ENCODE measurements around the gene SLC39A3. TPM values are rescaled to one million over a fixed set of nuclear protein-coding genes. Genes with fewer than 3 reads are reported as not detected.

Gene SLC39A3
- total RNA-seq, 1 donor from 2014 or later, result 34.3 TPM

DNA sequence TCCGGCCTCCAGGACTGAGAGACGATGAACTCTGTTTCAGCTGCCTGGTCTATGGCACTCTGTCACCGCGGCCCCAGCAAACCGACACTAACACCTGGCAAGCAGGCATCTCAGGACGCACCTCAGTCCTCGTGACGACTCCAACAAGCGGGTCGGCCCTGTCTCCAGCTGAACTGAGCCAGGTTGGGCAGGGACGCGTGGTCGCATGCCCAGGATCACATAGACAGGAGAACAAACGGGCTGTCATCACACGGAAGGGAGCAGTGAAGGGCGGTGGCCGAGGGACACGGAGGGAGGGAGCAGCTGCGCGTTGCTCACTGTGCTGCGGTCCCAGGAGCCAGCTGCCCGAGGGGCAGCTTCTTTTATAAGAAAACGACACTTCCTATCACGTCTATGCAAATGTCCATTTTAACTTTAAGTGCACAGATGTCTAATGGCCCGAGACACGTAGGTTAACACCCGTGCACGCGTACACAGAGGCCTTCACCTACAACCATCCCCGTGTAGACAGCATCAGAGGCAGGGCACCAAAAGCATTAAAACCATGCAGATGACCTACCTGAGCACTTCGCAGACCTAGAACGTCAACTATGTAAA is 34.4 kb upstream of the SLC39A3 start:
- Mint-ChIP-seq H3K9me3 (no peaks in the 10 kb centered on the region), H3K4me3 (peak overlapping the region; percentile 26), H3K36me3 (ENCODE audit: low read depth) (peaks cover 13% of the 10 kb centered on the region), H3K4me1 (peaks cover 42% of the 10 kb centered on the region), H3K27me3 (no peaks in the 10 kb centered on the region), H3K27ac (peak overlapping the region; percentile 52)
- intact Hi-C loops (cut with micrococcal nuclease), result no loop called here
- ChIA-PET POLR2A (no interaction called here), CTCF (no interaction called here)
- DNase-seq (no peak), ATAC-seq (ENCODE audit: low read depth) (peak; percentile 47)
- TF ChIP-seq, protein P1, sequence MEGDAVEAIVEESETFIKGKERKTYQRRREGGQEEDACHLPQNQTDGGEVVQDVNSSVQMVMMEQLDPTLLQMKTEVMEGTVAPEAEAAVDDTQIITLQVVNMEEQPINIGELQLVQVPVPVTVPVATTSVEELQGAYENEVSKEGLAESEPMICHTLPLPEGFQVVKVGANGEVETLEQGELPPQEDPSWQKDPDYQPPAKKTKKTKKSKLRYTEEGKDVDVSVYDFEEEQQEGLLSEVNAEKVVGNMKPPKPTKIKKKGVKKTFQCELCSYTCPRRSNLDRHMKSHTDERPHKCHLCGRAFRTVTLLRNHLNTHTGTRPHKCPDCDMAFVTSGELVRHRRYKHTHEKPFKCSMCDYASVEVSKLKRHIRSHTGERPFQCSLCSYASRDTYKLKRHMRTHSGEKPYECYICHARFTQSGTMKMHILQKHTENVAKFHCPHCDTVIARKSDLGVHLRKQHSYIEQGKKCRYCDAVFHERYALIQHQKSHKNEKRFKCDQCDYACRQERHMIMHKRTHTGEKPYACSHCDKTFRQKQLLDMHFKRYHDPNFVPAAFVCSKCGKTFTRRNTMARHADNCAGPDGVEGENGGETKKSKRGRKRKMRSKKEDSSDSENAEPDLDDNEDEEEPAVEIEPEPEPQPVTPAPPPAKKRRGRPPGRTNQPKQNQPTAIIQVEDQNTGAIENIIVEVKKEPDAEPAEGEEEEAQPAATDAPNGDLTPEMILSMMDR (IDR thresholded peaks at IDR 0.05), result no peak

DNA sequence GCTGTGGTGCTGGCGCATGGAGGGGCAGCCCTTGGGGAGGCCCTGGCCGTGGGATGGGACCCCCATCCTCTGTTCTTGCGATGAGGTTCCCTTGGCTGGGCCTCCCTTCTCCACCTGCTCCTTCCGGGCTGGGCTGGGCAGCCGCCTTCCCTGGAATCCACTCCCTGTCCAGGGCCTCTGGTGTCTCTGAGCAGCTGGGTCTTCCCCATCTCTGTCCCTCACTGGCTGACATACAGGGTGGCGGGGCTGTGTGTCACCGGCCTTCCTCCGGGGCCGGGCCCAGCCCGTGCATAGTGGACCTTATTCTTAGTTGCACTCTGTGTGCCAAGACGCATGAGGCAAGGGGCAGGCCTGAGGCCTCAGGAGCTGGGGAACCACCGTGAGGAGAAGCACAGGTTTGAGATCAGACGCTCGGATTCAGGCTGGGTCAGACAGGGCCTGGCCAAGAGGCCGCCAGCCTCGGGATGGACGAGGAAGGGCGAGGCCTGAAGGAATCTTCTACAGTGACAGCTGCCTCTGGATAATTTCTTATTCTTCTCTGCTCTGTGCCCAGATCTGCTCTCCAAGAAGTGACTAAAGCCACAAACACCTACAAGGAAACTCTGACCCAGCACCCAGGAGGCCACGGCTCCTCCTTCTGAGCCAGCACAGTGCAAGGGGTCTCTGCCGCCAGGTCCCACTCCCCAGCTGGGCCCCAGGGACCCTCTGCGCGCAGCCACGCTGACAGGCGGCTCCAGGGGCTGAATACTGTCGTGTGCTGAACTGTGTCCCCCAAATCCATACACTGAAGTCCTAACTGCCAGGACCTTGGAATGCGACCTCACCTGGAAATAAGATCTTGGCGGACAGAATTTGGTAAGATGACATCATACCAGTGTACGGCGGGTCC is 32.2 kb upstream of the SLC39A3 start:
- POLR2A ChIA-PET, result no interaction called here
- TF ChIP-seq, protein P1 (IDR thresholded peaks at IDR 0.05), result no peak
- ATAC-seq (ENCODE audit: low read depth) (no peak), DNase-seq (no peak)
- H3K36me3 Mint-ChIP-seq (ENCODE audit: low read depth), result peaks cover 9% of the 10 kb centered on the region
- H3K4me1 Mint-ChIP-seq, result peaks cover 34% of the 10 kb centered on the region
- H3K9me3 Mint-ChIP-seq, result no peaks in the 10 kb centered on the region
- H3K27me3 Mint-ChIP-seq, result no peaks in the 10 kb centered on the region
- intact Hi-C loops (cut with micrococcal nuclease), result no loop called here
- H3K27ac Mint-ChIP-seq, result no peak overlapping the region
- CTCF ChIA-PET, result no interaction called here
- no peak overlapping the region for H3K4me3 Mint-ChIP-seq

GRCh38 chr19:2770055-2771013 is 30.5 kb upstream of the SLC39A3 start:
- intact Hi-C loops (cut with micrococcal nuclease), result no loop called here
- DNase-seq, result no peak
- Mint-ChIP-seq H3K36me3 (ENCODE audit: low read depth) (peaks cover 15% of the 10 kb centered on the region), H3K9me3 (no peaks in the 10 kb centered on the region), H3K27me3 (no peaks in the 10 kb centered on the region), H3K27ac (no peak overlapping the region), H3K4me3 (no peak overlapping the region), H3K4me1 (peaks cover 22% of the 10 kb centered on the region)
- TF ChIP-seq, protein P1 (IDR thresholded peaks at IDR 0.05), result no peak
- CTCF ChIA-PET, result no interaction called here
- ATAC-seq (ENCODE audit: low read depth), result no peak
- POLR2A ChIA-PET, result no interaction called here

DNA sequence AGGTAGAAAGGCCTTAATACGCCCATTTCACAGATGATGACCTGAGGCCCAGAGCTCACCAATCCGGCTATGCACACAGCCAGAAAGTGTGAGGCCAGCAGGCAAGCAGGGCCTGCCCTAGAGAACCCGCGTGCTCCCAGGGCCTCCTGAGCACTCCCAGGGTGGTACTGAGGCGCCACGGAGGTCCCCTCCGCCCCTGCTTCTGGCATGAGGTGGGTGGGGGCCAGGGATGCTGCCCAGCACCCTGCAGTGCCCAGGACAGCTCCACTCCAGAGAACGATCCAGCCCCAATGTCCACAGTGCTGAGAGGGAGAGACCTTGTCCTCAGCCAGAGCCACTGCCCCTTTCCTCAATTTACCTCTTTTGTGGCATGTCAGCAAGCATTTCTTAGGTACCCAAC is 29.4 kb upstream of the SLC39A3 start:
- no peak overlapping the region for H3K27ac Mint-ChIP-seq
- DNase-seq, result no peak
- TF ChIP-seq, protein P1 (IDR thresholded peaks at IDR 0.05), result no peak
- no peak overlapping the region for H3K4me3 Mint-ChIP-seq
- peaks cover 21% of the 10 kb centered on the region for H3K36me3 Mint-ChIP-seq (ENCODE audit: low read depth)
- H3K4me1 Mint-ChIP-seq, result peaks cover 11% of the 10 kb centered on the region
- POLR2A ChIA-PET, result no interaction called here
- CTCF ChIA-PET, result no interaction called here
- H3K9me3 Mint-ChIP-seq, result no peaks in the 10 kb centered on the region
- H3K27me3 Mint-ChIP-seq, result no peaks in the 10 kb centered on the region
- ATAC-seq (ENCODE audit: low read depth), result no peak
- intact Hi-C loops (cut with micrococcal nuclease), result no loop called here

All from activated B cell treated with CpG ODN at 0.5 μM for 24 hours (primary cell).